Measurements from ENCODE around the gene CFAP65.

Gene CFAP65

GRCh38 chr2:219034823-219035222 lies 6.5 kb downstream of the CFAP65 start:
- DNase-seq (ENCODE audit: low spot score), result no peak

GRCh38 chr2:219032051-219032745 lies 9.1 kb downstream of the CFAP65 start:
- no peak for DNase-seq (ENCODE audit: low spot score)

GRCh38 chr2:219031005-219031738 lies 10.1 kb downstream of the CFAP65 start:
- no peak for DNase-seq (ENCODE audit: low spot score)

- no peak for DNase-seq (ENCODE audit: low spot score)
These were observed 11.0 kb downstream of the CFAP65 start for GRCh38 chr2:219030177-219030940.

- peak; percentile 85 for DNase-seq (ENCODE audit: low spot score)
These were observed 11.5 kb downstream of the CFAP65 start for GRCh38 chr2:219029829-219030165.

- DNase-seq (ENCODE audit: low spot score), result no peak
These were observed 12.1 kb downstream of the CFAP65 start for GRCh38 chr2:219028996-219029828.

- no peak for DNase-seq (ENCODE audit: low spot score)
These were observed 13.2 kb downstream of the CFAP65 start for GRCh38 chr2:219028141-219028540.

- DNase-seq (ENCODE audit: low spot score), result no peak
These were observed 13.7 kb downstream of the CFAP65 start for GRCh38 chr2:219027511-219028055.

- no peak for DNase-seq (ENCODE audit: low spot score)
These were observed 14.4 kb downstream of the CFAP65 start for GRCh38 chr2:219026946-219027345.

GRCh38 chr2:219025637-219026585 lies 15.4 kb downstream of the CFAP65 start:
- no peak for DNase-seq (ENCODE audit: low spot score)

- no peak for DNase-seq (ENCODE audit: low spot score)
These were observed 17.3 kb downstream of the CFAP65 start for GRCh38 chr2:219024059-219024458.

GRCh38 chr2:219023045-219023605 lies 18.2 kb downstream of the CFAP65 start:
- DNase-seq (ENCODE audit: low spot score), result no peak

GRCh38 chr2:219022616-219023015 lies 18.7 kb downstream of the CFAP65 start:
- DNase-seq (ENCODE audit: low spot score), result no peak

GRCh38 chr2:219022041-219022440 lies 19.3 kb downstream of the CFAP65 start:
- no peak for DNase-seq (ENCODE audit: low spot score)

GRCh38 chr2:219021591-219021990 lies 19.7 kb downstream of the CFAP65 start:
- DNase-seq (ENCODE audit: low spot score), result no peak

- DNase-seq (ENCODE audit: low spot score), result no peak
These were observed 20.5 kb downstream of the CFAP65 start for GRCh38 chr2:219020604-219021365.

GRCh38 chr2:219019436-219019835 lies 21.9 kb downstream of the CFAP65 start:
- DNase-seq (ENCODE audit: low spot score), result no peak

- DNase-seq (ENCODE audit: low spot score), result no peak
These were observed 22.6 kb downstream of the CFAP65 start for GRCh38 chr2:219018726-219019125.

GRCh38 chr2:219018286-219018685 lies 23.0 kb downstream of the CFAP65 start:
- no peak for DNase-seq (ENCODE audit: low spot score)
